HG02973 (cell line): ENCODE data around the gene PGM2.
"Not testable (repeated sequence)": the region's sequence is repeated elsewhere in the genome, so short reads cannot be mapped to it uniquely, and the experiment has no call there.

Experiments
- ATAC-seq: cut with Tn5 transposase; IDR thresholded peaks from one replicate; pipeline ENCODE4 v1.9.1; 2021; ENCODE audit warnings: moderate library complexity; ENCODE audit not compliant: unreplicated experiment

PGM2 gene

DNA sequence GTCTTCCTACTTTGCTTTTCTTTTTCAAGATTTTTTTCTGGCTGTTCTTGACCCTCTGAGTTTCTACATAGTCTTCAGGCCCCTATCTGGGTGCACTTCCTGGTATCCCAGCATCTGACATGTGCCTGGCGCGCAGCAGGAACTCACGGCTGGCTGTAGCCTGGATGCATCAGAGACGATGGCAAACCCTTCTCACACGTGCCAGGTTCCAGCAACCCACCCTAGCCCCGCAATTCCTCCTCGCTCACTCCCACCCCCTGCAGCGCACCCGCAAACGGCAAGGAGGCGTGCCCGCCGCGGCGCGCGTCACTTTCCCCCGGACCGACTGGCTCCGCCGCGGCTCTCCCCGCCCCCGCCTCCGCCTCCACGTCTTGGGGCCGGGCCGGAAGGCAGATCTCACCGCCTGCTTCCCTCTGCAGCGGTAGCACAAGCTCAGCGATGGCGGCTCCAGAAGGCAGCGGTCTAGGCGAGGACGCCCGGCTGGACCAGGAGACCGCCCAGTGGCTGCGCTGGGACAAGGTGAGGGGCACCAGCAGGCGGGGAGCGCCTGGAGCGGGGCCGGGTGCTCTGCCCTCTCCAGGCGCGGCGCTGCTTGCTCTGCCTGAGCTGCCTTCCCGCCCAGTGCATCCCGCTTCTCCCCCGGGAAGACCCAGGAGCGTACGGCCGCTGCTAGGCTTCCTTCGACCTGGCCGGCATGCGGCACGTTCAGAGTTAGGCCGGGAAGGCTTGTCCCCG is at the start of gene PGM2:
Gene PGM2 (plus strand): TSS at position 392 of the 735 bp plus-strand sequence. CDS start 47 bp downstream, at position 439.
- peak; percentile 96 for ATAC-seq

GRCh38 chr4:37779896-37780295 is 46.6 kb upstream of the PGM2 start:
- no peak for ATAC-seq

GRCh38 chr4:37780444-37781130 is 45.9 kb upstream of the PGM2 start:
- no peak for ATAC-seq

- no peak for ATAC-seq
Observed at GRCh38 chr4:37781131-37781455, 45.4 kb upstream of the PGM2 start.

DNA sequence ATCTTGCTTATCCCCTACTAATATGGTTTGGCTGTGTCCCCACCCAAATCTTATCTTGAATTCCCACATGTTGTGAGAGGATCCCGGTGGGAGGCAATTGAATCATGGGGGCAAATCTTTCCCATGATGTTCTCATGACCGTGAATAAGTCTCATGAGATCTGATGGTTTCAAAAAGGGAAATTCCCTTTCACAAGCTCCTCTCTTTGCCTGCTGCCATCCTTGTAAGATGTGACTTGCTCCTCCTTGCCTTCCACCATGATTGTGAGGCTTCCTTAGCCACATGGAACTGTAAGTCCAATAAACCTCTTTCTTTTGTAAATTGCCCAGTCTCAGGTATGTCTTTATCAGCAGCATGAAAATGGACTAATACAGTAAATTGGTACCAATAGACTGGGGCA is 40.2 kb upstream of the PGM2 start:
- ATAC-seq: not testable (repeated sequence)

GRCh38 chr4:37787883-37788460 is 38.5 kb upstream of the PGM2 start:
- ATAC-seq: not testable (repeated sequence)

GRCh38 chr4:37788819-37789218 is 37.7 kb upstream of the PGM2 start:
- ATAC-seq: no peak

- ATAC-seq: no peak
Observed at GRCh38 chr4:37792241-37792640, 34.2 kb upstream of the PGM2 start.

DNA sequence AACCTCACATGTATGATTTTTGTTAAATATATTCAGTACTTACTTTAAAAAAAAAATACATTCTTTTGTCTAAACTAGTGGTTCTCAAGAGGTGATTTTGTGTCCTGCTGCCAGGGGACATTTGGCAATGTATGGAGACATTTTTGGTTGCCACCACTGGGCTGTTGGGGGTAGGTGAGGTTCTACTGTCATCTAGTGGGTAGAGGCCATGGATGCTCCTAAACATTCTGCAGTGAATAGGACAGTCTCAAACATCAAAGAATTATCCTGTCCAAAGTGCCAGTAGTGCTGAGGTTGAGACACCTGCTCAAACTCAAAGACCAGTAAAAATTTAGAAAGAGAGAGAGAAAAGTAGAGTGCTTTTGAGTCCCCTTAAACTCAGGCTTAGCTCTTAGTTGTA is 32.9 kb upstream of the PGM2 start:
- ATAC-seq: no peak

DNA sequence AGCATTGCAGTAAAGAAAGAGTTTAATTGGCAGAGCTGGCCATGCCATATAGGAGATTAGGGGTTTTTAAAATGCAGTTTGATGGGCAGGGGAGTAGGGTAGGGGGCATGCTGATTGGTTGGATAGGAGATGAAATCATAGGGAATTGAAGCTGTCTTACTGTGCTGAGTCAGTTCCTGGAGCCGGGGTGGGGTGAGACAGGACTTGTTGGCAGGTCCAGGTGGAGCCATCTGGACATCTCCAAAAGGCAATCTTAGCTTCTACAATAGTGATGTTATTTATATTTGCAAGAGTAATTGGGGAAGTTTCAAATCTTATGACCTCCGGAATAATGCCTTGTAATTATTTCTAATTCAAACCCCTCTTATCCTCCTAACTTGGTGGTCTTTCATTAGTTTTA is 32.4 kb upstream of the PGM2 start:
- ATAC-seq: no peak

GRCh38 chr4:37795581-37796195 is 30.8 kb upstream of the PGM2 start:
- ATAC-seq: no peak

GRCh38 chr4:37797374-37797773 is 29.1 kb upstream of the PGM2 start:
- ATAC-seq: no peak

DNA sequence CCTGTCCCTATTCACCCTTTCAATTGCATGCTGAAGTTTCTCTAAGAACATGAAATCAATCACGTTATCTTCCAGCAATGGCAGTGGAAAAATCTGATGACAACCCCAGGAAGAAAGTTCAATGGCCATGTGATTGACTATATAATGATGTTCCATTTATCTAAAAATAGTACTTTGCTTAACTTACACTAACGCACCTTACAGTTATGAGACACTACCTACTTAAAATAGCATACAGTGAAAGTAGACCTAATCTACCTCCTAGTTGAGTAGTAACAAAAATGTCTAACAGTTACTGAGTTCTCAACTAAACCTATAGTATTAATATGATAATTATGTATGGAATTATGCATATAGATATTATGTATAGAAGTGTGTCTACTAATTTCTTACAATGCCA is 28.6 kb upstream of the PGM2 start:
- ATAC-seq: no peak

- no peak for ATAC-seq
Observed at GRCh38 chr4:37798616-37799015, 27.9 kb upstream of the PGM2 start.

DNA sequence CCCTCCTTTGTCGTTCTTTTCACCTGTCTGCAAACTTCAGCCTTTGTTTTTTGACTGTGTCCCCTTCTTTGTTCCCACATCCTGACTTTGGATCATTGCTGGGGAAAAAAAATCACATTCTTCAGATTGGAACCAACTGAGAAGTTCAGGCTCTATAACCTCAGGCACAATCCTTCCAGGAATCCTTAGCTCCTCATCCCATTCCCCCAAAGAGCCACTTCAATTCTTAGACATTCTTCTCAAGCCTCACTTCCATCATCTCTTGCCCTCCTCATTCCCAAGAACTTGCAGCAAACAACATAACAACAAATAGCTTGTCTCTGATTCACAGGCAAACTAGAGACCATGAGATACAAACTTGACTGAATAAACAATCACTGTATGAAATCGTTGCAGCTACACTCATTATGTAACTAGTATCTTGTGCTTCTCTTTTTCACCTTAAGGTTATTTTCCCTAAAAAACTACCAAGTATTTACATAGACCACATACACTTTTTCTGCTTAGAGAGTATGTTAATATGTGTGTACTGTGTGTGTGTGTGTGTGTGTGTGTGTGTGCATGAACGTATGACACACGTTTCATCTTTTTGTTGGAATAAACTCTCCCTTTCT is 26.4 kb upstream of the PGM2 start:
- ATAC-seq: no peak

DNA sequence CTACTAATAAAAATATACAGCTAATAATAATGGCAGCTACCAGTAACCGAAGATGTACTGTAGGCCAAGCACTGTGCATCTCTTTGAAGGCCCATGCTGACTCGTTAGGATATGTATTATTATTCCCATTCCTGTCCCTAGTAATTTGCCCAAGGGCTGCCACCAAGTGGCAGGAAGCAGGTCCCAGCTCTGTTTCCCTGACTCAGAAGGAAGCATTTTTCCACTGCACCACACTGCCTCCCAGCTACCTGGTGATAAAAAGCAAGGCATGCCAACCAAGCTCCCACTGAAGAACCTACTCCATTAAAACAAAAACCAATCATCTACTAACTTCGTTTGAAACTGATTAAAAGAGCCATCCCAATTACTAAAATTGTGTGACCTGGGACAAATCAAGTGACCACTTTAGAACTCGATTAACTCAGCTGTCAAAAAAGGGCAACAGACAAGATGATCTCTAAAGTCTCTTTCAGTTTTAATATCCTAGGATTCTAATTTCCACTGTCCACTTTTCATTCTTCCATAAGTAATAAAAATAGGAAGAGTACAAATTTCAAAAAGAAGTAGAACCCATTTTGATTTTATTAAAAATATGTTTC is 24.3 kb upstream of the PGM2 start:
- no peak for ATAC-seq

DNA sequence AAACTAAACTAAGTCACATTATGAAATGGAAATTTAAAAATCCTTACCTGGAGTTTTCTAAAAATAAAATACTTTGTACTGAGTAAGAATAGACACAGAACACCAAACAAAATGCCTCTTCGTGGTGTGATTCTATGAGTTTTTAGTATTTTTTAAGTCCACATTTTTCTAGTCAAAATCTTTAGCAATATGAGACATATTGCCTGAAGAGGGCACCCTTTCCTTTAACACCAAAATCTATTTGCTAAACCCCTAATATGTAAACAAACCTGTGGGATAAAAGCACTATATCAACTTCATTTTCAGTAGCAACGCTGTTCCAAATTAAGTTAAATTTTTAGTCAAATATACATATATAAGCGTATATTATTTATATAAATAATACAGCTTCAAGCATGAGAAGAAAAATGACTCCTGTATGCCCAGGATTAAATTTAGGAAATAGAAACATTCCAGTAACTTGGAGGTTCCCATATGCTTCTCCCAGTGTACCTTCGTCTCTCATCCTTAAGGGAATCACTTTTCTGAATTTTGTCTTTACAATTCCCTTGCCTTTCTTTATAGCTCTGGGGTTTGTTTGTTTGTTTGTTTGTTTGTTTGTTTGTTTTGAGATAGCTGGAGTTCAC is 23.0 kb upstream of the PGM2 start:
- ATAC-seq: no peak

- ATAC-seq: no peak
Observed at GRCh38 chr4:37805091-37805490, 21.4 kb upstream of the PGM2 start.

GRCh38 chr4:37812713-37813112 is 13.8 kb upstream of the PGM2 start:
- ATAC-seq: no peak

GRCh38 chr4:37815591-37815990 is 10.9 kb upstream of the PGM2 start:
- ATAC-seq: no peak

GRCh38 chr4:37816006-37816405 is 10.5 kb upstream of the PGM2 start:
- no peak for ATAC-seq
